Right lobe of liver (tissue), 6 donors: ENCODE measurements around the gene SRD5A2. TPM values are rescaled to one million over a fixed set of nuclear protein-coding genes. Genes with fewer than 3 reads are reported as not detected.

Experiments
- ATAC-seq, 4 donors: fragments of 200-7000 bp; cut with Tn5 transposase; one replicate each; pipeline ENCODE4 v1.9.1; 2020; ENCODE audit warnings: mild to moderate bottlenecking in 4 of 4, moderate library complexity in 4 of 4
- DNase-seq, 3 donors: peaks; one replicate each; pipeline ENCODE4 v3.0.0-alpha.2; 2020
- H3K27ac ChIP-seq, 3 donors: fragments of 200-600 bp; one replicate each; pipeline ENCODE4 v1.8.0; 2022
- H3K27me3 ChIP-seq, 2 donors: fragments of 200-600 bp; one replicate each; pipeline ENCODE4 v1.8.0; 2022
- H3K36me3 ChIP-seq, 4 donors: fragments of 200-600 bp; sonication (generic) in 1 of 4; one replicate each; pipeline versions ENCODE4 v1.5.1 to v1.8.0; 2017 to 2022; ENCODE audit warnings: control low read depth in 1 of 4
- H3K4me1 ChIP-seq, 4 donors: fragments of 200-600 bp; sonication (generic) in 1 of 4; one replicate each; pipeline versions ENCODE4 v1.5.1 to v1.8.0; 2017 to 2022; ENCODE audit warnings: control low read depth in 1 of 4
- H3K4me3 ChIP-seq, 3 donors: fragments of 200-600 bp; one replicate each; pipeline ENCODE4 v1.8.0; 2022
- H3K9me3 ChIP-seq, 4 donors: fragments of 200-600 bp; sonication (generic) in 1 of 4; one replicate each; pipeline versions ENCODE4 v1.5.1 to v1.8.0; 2017 to 2022; ENCODE audit warnings: control low read depth in 1 of 4
- POLR2A ChIP-seq: fragments of 450-650 bp; IDR thresholded peaks from one replicate; pipeline ENCODE4 v1.6.1; 2017; ENCODE audit warnings: antibody characterized with exemption, mild to moderate bottlenecking
- WGBS: methylation state at CpG from one replicate; pipeline ENCODE4 v1.1.6; 2018; ENCODE audit warnings: low coverage, low lambda C conversion rate; ENCODE audit not compliant: insufficient coverage; ENCODE audit errors: missing lambda C conversion rate; 5-methylcytosine and 5-hydroxymethylcytosine counted together
- intact Hi-C, 2 donors: fragments of 100-400 bp; cut with DNase I; formaldehyde crosslinking; loops; one replicate each; pipeline versions ENCODE4 v1.11.2 to v1.14.1; 2022
- total RNA-seq, 6 experiments: library from RNA; depleted of rRNA in 2 of 6; stranded (reverse); fragments of >200 nt in 2 of 6; fragmentation: NEBNext Ultra II Directional in 3 of 6; extraction: Animal tissue kit (Norgen Biotek cat#: 25700) in 3 of 6; gene quantifications; one replicate each; pipeline versions ENCODE4 v1.1.0 to v1.2.4, GENCODE V29; 2016 to 2023
- TF ChIP-seq, protein P1 (sequence below), 4 donors: fragments of 200-600 bp in 3 of 4; fragments of 450-650 bp in 1 of 4; IDR thresholded peaks; one replicate each; pipeline versions ENCODE4 v1.5.1 to v1.8.0; 2016 to 2022; ENCODE audit warnings: antibody characterized with exemption in 4 of 4, mild to moderate bottlenecking in 2 of 4
- donor health status: DM: no; HTN: yes; CAD: no.
- donor health status: DM: no; HTN: no; CAD: no.
- donor health status: DM: no; HTN: no; CAD: no.
- donor health status: DM: no; HTN: yes; CAD: no.
- donor health status: DM: no; HTN: yes; CAD: no.

The SRD5A2 gene
- total RNA-seq, 6 experiments from 2014 or later = 2.3 to 12.0 (median 5.8) TPM

- H3K36me3 ChIP-seq = no peaks in the 10 kb centered on the region
- no peak overlapping the region for H3K4me3 ChIP-seq
- DNase-seq (no peak), ATAC-seq (no peak)
- intact Hi-C loops = no loop called here
- H3K27ac ChIP-seq = no peak overlapping the region
- H3K4me1 ChIP-seq = peaks cover 0 to 20% (median 7%) of the 10 kb centered on the region in 4 donors
- TF ChIP-seq POLR2A = no peak
- TF ChIP-seq, protein P1, sequence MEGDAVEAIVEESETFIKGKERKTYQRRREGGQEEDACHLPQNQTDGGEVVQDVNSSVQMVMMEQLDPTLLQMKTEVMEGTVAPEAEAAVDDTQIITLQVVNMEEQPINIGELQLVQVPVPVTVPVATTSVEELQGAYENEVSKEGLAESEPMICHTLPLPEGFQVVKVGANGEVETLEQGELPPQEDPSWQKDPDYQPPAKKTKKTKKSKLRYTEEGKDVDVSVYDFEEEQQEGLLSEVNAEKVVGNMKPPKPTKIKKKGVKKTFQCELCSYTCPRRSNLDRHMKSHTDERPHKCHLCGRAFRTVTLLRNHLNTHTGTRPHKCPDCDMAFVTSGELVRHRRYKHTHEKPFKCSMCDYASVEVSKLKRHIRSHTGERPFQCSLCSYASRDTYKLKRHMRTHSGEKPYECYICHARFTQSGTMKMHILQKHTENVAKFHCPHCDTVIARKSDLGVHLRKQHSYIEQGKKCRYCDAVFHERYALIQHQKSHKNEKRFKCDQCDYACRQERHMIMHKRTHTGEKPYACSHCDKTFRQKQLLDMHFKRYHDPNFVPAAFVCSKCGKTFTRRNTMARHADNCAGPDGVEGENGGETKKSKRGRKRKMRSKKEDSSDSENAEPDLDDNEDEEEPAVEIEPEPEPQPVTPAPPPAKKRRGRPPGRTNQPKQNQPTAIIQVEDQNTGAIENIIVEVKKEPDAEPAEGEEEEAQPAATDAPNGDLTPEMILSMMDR (IDR thresholded peaks at IDR 0.05) = no peak
- H3K9me3 ChIP-seq = no peaks in the 10 kb centered on the region
- H3K27me3 ChIP-seq = no peaks in the 10 kb centered on the region
- no CpG with 5 or more reads among the region's 1 CpG for WGBS
Observed at GRCh38 chr2:31533036-31533435, 47.7 kb downstream of the SRD5A2 start.

- TF ChIP-seq, protein P1 (IDR thresholded peaks at IDR 0.05) = no peak
- no peak for TF ChIP-seq POLR2A
Observed at GRCh38 chr2:31531101-31531500, 49.6 kb downstream of the SRD5A2 start.

DNA sequence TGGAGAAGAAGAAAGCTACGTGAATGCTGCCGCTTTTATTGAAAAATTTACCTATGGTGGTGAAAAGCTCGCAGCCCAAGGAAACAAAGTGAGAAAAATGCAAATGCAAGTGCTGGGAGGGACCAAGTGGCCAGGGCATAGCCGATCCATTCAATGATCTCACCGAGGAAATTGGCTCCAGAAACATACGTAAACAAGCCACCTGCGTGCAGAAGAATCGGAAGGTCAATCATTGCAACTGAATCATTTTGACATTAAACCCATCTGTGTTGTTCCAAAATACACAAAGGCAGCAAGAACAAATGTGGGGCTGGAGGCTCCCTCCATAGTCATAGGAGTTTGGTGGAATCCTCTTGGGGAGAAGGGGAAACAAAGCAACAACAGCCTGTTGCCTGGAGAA, 51.5 kb downstream of the SRD5A2 start:
- H3K27me3 ChIP-seq = no peaks in the 10 kb centered on the region
- H3K9me3 ChIP-seq = no peaks in the 10 kb centered on the region
- no peak overlapping the region for H3K4me3 ChIP-seq
- TF ChIP-seq, protein P1 (IDR thresholded peaks at IDR 0.05) = no peak
- TF ChIP-seq POLR2A = no peak
- DNase-seq = no peak
- peaks cover 0 to 10% (median 5%) of the 10 kb centered on the region in 4 donors for H3K4me1 ChIP-seq
- H3K36me3 ChIP-seq = no peaks in the 10 kb centered on the region
- ATAC-seq = peak in 3 of 4 donors; percentile 66 to 88 (median 71)
- intact Hi-C loops = no loop called here
- no peak overlapping the region for H3K27ac ChIP-seq
- 49% methylated on average over 8 of the region's 8 CpGs for WGBS

More at GRCh38 chr2:31531101-31531500, 49.6 kb downstream of the SRD5A2 start:
- Histone ChIP-seq H3K27me3 (no peaks in the 10 kb centered on the region), H3K4me1 (peaks cover 0 to 10% (median 4%) of the 10 kb centered on the region in 4 donors), H3K36me3 (no peaks in the 10 kb centered on the region), H3K4me3 (no peak overlapping the region), H3K9me3 (no peaks in the 10 kb centered on the region), H3K27ac (no peak overlapping the region)
- DNase-seq = no peak
- ATAC-seq = no peak
- intact Hi-C loops = no loop called here
- 93% methylated on average over 5 of the region's 5 CpGs for WGBS

DNA sequence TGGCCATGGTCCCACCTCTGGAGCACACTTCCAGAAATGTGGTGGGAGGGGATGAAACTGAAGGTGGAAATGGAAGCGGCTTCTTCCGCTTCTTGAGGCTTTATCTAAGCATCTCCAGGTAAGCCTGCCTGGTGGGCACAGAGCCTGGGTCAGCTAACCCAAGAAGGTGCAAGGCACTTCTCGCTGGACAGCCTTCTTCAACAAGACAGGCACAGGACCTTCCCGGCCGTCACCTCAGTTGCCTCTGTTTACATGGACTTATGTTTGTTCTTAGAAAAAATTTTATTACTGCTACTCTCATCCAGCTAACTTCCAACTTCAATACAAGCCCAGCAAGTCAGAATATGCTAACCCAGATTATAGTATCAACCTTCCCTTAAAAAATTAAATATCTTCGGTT, 51.9 kb downstream of the SRD5A2 start:
- no peaks in the 10 kb centered on the region for H3K27me3 ChIP-seq
- no peak overlapping the region for H3K27ac ChIP-seq
- no peak for DNase-seq
- no peak overlapping the region for H3K4me3 ChIP-seq
- peaks cover 0 to 12% (median 5%) of the 10 kb centered on the region in 4 donors for H3K4me1 ChIP-seq
- no peak for ATAC-seq
- no peaks in the 10 kb centered on the region for H3K36me3 ChIP-seq
- no peak for TF ChIP-seq POLR2A
- TF ChIP-seq, protein P1 (IDR thresholded peaks at IDR 0.05) = no peak
- intact Hi-C loops = no loop called here
- no peaks in the 10 kb centered on the region for H3K9me3 ChIP-seq
- 100% methylated on average over 1 of the region's 6 CpGs for WGBS
